Natural killer cell treated with Interleukin-12 subunit alpha and Interleukin-12 subunit beta and Interleukin-15 and Interleukin-18, amount 100 ng/mL, for 72 hours (primary cell): ENCODE results near the gene DRD4. TPM values are rescaled to one million over a fixed set of nuclear protein-coding genes. Genes with fewer than 3 reads are reported as not detected.

ENCODE experiments used
- ATAC-seq, 2 donors: fragments of 150-1000 bp; cut with Tn5 transposase in 1 of 2; sonication (Bioruptor Pico), chemical (Tn5 transposase) in 1 of 2; 2 replicates each; pipeline ENCODE4 v1.10.0; 2021
- DNase-seq: peaks from one replicate; pipeline ENCODE4 v3.0.0; 2022; ENCODE audit warnings: low spot score
- H3K27ac Mint-ChIP-seq, 2 donors: 1 replicate in 1 of 2; 2 replicates in 1 of 2; pipeline ENCODE4 v1.8.0; 2022; ENCODE audit warnings: mixed read lengths in 2 of 2, mild to moderate bottlenecking in 1 of 2, moderate library complexity in 1 of 2
- H3K27me3 Mint-ChIP-seq, 2 donors: 1 replicate in 1 of 2; 2 replicates in 1 of 2; pipeline ENCODE4 v1.8.0; 2022; ENCODE audit warnings: mixed read lengths in 2 of 2
- H3K36me3 Mint-ChIP-seq: one replicate; pipeline ENCODE4 v1.8.0; 2022; ENCODE audit warnings: mixed read lengths
- H3K4me1 Mint-ChIP-seq, 2 donors: 1 replicate in 1 of 2; 2 replicates in 1 of 2; pipeline ENCODE4 v1.8.0; 2022; ENCODE audit warnings: low read depth in 2 of 2, mixed read lengths in 2 of 2, mild to moderate bottlenecking in 1 of 2
- H3K4me3 Mint-ChIP-seq: one replicate; pipeline ENCODE4 v1.8.0; 2022; ENCODE audit warnings: mixed read lengths
- H3K9me3 Mint-ChIP-seq: 2 replicates; pipeline ENCODE4 v1.8.0; 2022; ENCODE audit warnings: mixed read lengths
- total RNA-seq, 2 donors: library from RNA; stranded (reverse); gene quantifications; one replicate each; pipeline ENCODE4 v1.2.3, GENCODE V29; 2022

DRD4 gene
- total RNA-seq = 1 to 10 TPM in 1 of 2 donors, under 1 TPM in 1; 0.48 to 1.3 TPM

- peak; percentile 3 to 54 for ATAC-seq
- peaks cover 20 to 22% of the 10 kb centered on the region in 2 donors for H3K27me3 Mint-ChIP-seq
- no peaks in the 10 kb centered on the region for H3K36me3 Mint-ChIP-seq
- no peaks in the 10 kb centered on the region for H3K9me3 Mint-ChIP-seq
- no peak within 1 kb of the TSS for H3K27ac Mint-ChIP-seq
- no peak for DNase-seq
- H3K4me1 Mint-ChIP-seq = peaks cover 0 to 7% of the 10 kb centered on the region in 2 donors
- no peak within 1 kb of the TSS for H3K4me3 Mint-ChIP-seq
These were observed at the start of gene DRD4 for GRCh38 chr11:636511-637332. DRD4 (plus strand) TSS chr11:637269; CDS start chr11:637305, 36 bp downstream.

GRCh38 chr11:587546-587945, 49.5 kb upstream of the DRD4 start:
- Mint-ChIP-seq H3K36me3 (peaks cover 10% of the 10 kb centered on the region), H3K4me3 (peak overlapping the region; percentile 55), H3K27ac (peak overlapping the region; percentile 76 to 90), H3K9me3 (no peaks in the 10 kb centered on the region), H3K27me3 (no peaks in the 10 kb centered on the region), H3K4me1 (peaks cover 16 to 27% of the 10 kb centered on the region in 2 donors)
- DNase-seq = no peak
- peak in 1 of 2 donors; percentile 35 for ATAC-seq

DNA sequence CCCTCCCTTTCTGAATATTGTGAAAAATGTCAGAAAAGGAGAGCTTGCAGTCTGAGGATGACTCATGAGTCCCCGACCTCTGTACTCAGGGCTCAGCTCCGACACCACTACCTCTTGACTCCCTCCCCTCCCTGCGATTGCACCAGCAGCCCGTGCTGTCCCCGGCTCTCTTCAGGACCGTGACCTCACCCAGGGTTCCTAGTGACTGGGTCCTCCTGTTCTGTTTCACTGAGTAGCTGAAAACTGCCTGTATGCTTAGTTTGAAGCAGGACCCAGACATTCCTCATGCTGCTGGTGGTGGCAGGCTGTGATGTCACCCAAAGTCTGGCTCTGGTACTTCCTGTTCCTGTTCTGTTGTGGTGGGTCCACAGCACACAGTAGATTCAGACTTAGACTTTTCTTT, 49.1 kb upstream of the DRD4 start:
- peak overlapping the region; percentile 76 to 90 for H3K27ac Mint-ChIP-seq
- no peaks in the 10 kb centered on the region for H3K27me3 Mint-ChIP-seq
- peak overlapping the region; percentile 55 for H3K4me3 Mint-ChIP-seq
- H3K4me1 Mint-ChIP-seq = peaks cover 16 to 27% of the 10 kb centered on the region in 2 donors
- ATAC-seq (peak; percentile 93 to 96), DNase-seq (no peak)
- H3K36me3 Mint-ChIP-seq = peaks cover 10% of the 10 kb centered on the region
- H3K9me3 Mint-ChIP-seq = no peaks in the 10 kb centered on the region

DNA sequence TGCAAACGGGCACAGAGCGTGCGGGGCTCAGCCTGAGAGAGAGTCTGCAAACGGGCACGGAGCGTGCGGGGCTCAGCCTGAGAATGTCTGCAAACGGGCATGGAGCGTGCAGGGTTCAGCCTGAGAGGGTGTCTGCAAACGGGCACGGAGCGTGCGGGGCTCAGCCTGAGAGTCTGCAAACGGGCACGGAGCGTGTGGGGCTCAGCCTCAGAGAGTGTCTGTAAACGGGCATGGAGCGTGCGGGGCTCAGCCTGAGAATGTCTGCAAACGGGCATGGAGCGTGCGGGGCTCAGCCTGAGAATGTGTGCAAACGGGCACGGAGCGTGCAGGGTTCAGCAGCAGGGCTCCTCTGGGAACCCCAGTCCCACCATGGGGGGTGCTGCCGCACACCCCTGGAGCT, 47.3 kb upstream of the DRD4 start:
- Mint-ChIP-seq H3K4me3 (no peak overlapping the region), H3K27me3 (no peaks in the 10 kb centered on the region), H3K27ac (no peak overlapping the region), H3K9me3 (no peaks in the 10 kb centered on the region), H3K36me3 (peaks cover 14% of the 10 kb centered on the region), H3K4me1 (peaks cover 16 to 27% of the 10 kb centered on the region in 2 donors)
- no peak for DNase-seq
- ATAC-seq = no peak

DNA sequence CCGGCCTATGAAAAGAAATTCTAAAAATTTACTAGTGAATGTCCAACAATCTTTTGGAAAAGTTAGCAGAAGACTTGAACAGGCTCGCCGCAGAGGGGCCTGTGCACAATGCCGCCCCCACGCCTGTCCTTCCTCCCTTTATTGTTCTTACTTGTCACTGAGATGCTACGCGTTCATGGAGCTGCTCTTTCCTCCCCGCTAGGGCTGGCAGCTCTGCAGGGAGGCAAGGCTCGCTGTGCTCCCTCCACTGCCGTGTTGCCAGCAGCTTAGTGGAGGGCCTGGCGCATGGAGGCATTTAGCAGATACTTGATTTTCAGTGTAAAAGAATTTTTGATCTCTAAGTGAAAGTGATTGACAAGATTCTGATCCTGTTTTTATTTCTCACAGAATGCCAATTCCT, 46.1 kb upstream of the DRD4 start:
- Mint-ChIP-seq H3K9me3 (no peaks in the 10 kb centered on the region), H3K36me3 (peaks cover 14% of the 10 kb centered on the region), H3K27ac (no peak overlapping the region), H3K27me3 (no peaks in the 10 kb centered on the region), H3K4me3 (no peak overlapping the region), H3K4me1 (peaks cover 16 to 29% of the 10 kb centered on the region in 2 donors)
- no peak for DNase-seq
- ATAC-seq = no peak

GRCh38 chr11:592501-592900, 44.6 kb upstream of the DRD4 start:
- Mint-ChIP-seq H3K4me1 (peaks cover 7 to 33% of the 10 kb centered on the region in 2 donors), H3K27me3 (no peaks in the 10 kb centered on the region), H3K9me3 (no peaks in the 10 kb centered on the region), H3K27ac (peak overlapping the region in 1 of 2 donors; percentile 60), H3K36me3 (peaks cover 14% of the 10 kb centered on the region), H3K4me3 (no peak overlapping the region)
- ATAC-seq (no peak), DNase-seq (no peak)

DNA sequence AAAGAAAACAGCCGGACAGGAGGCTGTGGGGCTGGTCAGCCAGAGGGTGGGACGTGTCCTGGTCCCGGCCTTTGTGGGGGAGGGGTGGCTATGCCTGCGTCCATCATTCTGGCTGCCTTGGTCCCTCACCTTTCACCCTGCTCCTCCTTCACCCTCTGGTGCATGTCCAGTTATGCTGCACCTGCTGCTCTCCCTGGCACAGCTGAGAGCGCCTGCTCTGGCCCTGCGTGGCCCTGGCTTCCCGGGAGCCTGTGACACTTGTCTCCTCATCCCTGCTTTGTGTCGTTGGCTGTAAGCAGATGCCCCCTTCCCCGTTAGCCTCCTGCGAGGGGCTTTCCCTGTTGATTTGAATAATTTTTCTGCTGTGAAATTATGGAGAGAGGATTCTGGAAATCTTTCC, 44.2 kb upstream of the DRD4 start:
- DNase-seq (no peak), ATAC-seq (no peak)
- Mint-ChIP-seq H3K36me3 (peaks cover 14% of the 10 kb centered on the region), H3K27ac (no peak overlapping the region), H3K27me3 (no peaks in the 10 kb centered on the region), H3K9me3 (no peaks in the 10 kb centered on the region), H3K4me1 (peaks cover 3 to 31% of the 10 kb centered on the region in 2 donors), H3K4me3 (no peak overlapping the region)

- DNase-seq (no peak), ATAC-seq (no peak)
- H3K4me3 Mint-ChIP-seq = no peak overlapping the region
- H3K27me3 Mint-ChIP-seq = no peaks in the 10 kb centered on the region
- peaks cover 14% of the 10 kb centered on the region for H3K36me3 Mint-ChIP-seq
- H3K27ac Mint-ChIP-seq = no peak overlapping the region
- peaks cover 0 to 28% of the 10 kb centered on the region in 2 donors for H3K4me1 Mint-ChIP-seq
- H3K9me3 Mint-ChIP-seq = no peaks in the 10 kb centered on the region
These were observed 43.7 kb upstream of the DRD4 start for GRCh38 chr11:593347-593746.

GRCh38 chr11:595400-595799, 41.7 kb upstream of the DRD4 start:
- Mint-ChIP-seq H3K4me3 (no peak overlapping the region), H3K4me1 (peaks cover 0 to 19% of the 10 kb centered on the region in 2 donors), H3K27ac (no peak overlapping the region), H3K36me3 (peaks cover 4% of the 10 kb centered on the region), H3K27me3 (no peaks in the 10 kb centered on the region), H3K9me3 (no peaks in the 10 kb centered on the region)
- DNase-seq (no peak), ATAC-seq (no peak)

DNA sequence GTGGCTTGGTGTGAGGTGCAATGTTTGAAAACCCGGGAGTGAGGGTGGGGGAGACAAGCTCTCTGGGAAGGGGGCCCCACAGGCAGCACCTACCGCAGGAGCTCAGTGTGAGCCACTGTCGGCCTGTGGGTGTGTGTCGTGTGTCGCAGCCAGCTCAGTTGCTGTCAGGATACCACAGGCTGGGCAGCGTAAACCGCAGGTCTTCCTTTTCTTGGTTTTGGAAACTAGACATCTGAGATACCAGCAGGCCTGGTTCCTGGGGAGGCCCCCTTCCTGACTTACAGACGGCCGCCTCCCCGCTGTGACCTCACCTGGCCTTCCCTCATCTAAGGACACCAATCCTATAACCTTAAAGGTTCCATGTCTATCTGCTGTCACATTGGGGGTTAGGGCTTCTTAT, 40.7 kb upstream of the DRD4 start:
- DNase-seq (no peak), ATAC-seq (peak; percentile 72 to 75)
- Mint-ChIP-seq H3K27me3 (no peaks in the 10 kb centered on the region), H3K4me1 (peaks cover 0 to 19% of the 10 kb centered on the region in 2 donors), H3K9me3 (no peaks in the 10 kb centered on the region), H3K36me3 (peaks cover 4% of the 10 kb centered on the region), H3K4me3 (no peak overlapping the region), H3K27ac (no peak overlapping the region)

DNA sequence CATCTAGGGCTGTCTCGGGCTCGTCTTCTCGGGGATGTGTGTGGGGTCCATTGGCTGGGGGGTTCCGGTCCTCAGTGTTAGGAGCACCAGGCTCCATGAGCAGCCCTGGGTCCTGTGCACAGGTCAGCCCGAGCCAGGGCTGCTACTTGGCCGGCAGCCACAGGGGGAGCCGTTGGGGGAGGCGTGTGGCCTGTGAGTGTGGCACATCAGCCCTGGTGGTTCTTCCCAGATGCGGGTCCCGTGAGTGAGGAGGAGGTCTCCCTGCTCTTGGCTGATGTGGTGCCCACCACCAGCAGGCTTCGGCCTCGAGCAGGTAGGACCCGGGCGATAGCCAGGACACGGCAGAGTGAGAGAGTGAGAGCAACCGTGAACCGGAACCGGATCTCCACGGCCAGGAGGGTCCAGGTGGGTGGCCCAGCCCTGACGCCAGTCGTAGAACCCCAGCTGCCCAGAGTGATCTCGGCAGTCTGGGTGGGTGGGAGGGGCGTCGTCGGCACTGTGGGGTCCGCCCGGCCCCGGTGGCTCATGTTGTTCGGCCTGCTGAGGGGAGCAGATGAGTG, 39.8 kb upstream of the DRD4 start:
- peaks cover 4% of the 10 kb centered on the region for H3K36me3 Mint-ChIP-seq
- H3K27ac Mint-ChIP-seq = peak overlapping the region in 1 of 2 donors; percentile 27
- H3K4me3 Mint-ChIP-seq = no peak overlapping the region
- no peak for ATAC-seq
- no peaks in the 10 kb centered on the region for H3K27me3 Mint-ChIP-seq
- H3K9me3 Mint-ChIP-seq = no peaks in the 10 kb centered on the region
- DNase-seq = no peak
- peaks cover 0 to 19% of the 10 kb centered on the region in 2 donors for H3K4me1 Mint-ChIP-seq

DNA sequence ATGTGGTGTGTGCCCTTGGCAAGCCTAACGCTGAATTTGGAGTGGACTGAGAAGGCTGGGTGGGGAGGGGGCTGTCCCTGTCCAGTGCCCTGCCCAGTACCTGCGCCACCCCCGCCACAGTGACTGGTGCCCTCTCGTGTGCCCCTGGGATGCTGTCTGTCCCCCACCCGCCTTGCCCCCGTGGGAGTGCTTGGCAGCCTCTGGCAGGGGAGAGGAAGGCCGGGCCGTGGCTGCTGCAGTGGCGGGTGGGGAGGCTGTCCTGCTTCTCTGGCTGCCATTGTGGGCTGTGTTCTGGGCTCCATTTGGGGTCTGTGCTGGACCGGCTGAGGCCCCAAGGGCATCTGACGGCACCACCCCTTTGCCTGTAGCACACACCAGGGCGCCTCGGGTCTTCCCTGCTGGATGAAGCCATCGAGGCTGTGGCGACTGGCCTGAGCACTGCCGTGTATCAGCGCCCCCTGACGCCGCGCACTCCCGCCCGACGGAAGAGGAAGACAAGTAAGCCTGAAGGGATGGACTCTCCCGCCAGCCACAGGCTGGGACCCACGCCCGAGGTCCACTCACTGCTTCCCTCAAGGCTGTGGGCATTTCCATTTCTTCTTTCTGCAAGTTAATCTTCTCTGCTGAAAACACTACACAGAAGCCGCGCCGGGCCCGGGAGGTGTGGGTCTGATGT, 38.9 kb upstream of the DRD4 start:
- H3K27me3 Mint-ChIP-seq = no peaks in the 10 kb centered on the region
- H3K27ac Mint-ChIP-seq = no peak overlapping the region
- DNase-seq (no peak), ATAC-seq (no peak)
- H3K4me3 Mint-ChIP-seq = no peak overlapping the region
- peaks cover 4% of the 10 kb centered on the region for H3K36me3 Mint-ChIP-seq
- H3K4me1 Mint-ChIP-seq = peaks cover 0 to 19% of the 10 kb centered on the region in 2 donors
- H3K9me3 Mint-ChIP-seq = no peaks in the 10 kb centered on the region

DNA sequence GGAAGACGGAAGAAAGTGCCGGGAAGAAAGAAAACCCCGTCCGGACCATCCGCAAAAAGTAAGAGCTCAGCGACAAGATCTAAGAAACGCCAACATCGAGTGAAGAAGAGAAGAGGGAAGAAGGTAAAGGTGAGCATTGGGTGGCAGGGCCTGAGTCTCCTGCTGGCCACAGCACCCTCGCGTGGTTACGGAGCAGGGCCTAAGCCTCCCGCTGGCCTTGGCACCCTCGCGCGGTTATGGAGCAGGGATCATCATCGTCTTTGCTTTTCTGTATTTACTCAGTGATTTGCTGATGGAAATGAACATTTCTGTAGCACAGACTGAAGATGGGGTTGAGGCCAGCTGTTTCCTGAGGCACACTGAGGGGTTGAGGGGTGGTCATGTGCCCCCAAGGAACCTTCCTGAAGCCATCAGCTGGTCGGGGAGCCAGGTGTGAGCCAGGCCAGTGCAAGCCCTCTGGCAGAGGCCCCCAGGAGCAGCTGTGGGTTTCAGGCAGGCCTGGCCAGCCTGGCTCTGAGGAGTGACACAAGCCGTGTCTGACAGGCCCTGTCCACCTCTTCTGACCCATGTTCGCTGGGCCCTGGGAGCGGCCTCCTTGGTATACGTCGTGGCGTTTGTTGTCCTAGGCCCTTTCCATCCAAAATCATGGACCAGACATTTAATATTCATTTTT, 35.4 kb upstream of the DRD4 start:
- Mint-ChIP-seq H3K9me3 (no peaks in the 10 kb centered on the region), H3K4me3 (no peak overlapping the region), H3K27ac (no peak overlapping the region), H3K4me1 (peaks cover 0 to 6% of the 10 kb centered on the region in 2 donors), H3K36me3 (no peaks in the 10 kb centered on the region), H3K27me3 (no peaks in the 10 kb centered on the region)
- ATAC-seq = no peak
- DNase-seq = no peak
